Astrocyte of the cerebellum (primary cell): ENCODE measurements around the gene ADAMTSL3.

Experiments used
- DNase-seq: peaks from one replicate; pipeline ENCODE4 v3.0.0-alpha.2; 2011; ENCODE audit warnings: low read depth
- H3K4me3 ChIP-seq: 2 replicates; pipeline ENCODE4 v1.5.1; 2011; ENCODE audit warnings: mild to moderate bottlenecking, low read depth, low read length, moderate library complexity
- CTCF ChIP-seq: IDR thresholded peaks from 2 replicates; pipeline ENCODE4 v1.5.1; 2012; ENCODE audit warnings: low read length, low read depth, moderate library complexity, mild to moderate bottlenecking; ENCODE audit errors: missing control alignments
- in situ Hi-C: cut with HindIII; loops from 2 replicates; pipeline ENCODE4 v1.10.0; 2017; ENCODE audit warnings: low sequenced_read_pairs

Gene ADAMTSL3

GRCh38 chr15:83709811-83710210, 55.9 kb downstream of the ADAMTSL3 start:
- in situ Hi-C loops, result no loop called here
- no peak for TF ChIP-seq CTCF
- no peak for DNase-seq
- no peak overlapping the region for H3K4me3 ChIP-seq

- no peak overlapping the region for H3K4me3 ChIP-seq
- no peak for TF ChIP-seq CTCF
- in situ Hi-C loops, result no loop called here
- no peak for DNase-seq
Observed at GRCh38 chr15:83710452-83710851, 56.5 kb downstream of the ADAMTSL3 start.

GRCh38 chr15:83711236-83711635, 57.3 kb downstream of the ADAMTSL3 start:
- TF ChIP-seq CTCF, result no peak
- in situ Hi-C loops, result no loop called here

GRCh38 chr15:83713242-83713641, 59.3 kb downstream of the ADAMTSL3 start:
- TF ChIP-seq CTCF, result no peak
- no peak for DNase-seq
- no peak overlapping the region for H3K4me3 ChIP-seq
- in situ Hi-C loops, result no loop called here

More at GRCh38 chr15:83711236-83711635, 57.3 kb downstream of the ADAMTSL3 start:
- no peak for DNase-seq
- H3K4me3 ChIP-seq, result no peak overlapping the region

- TF ChIP-seq CTCF, result no peak
Observed at GRCh38 chr15:83714939-83715628, 61.2 kb downstream of the ADAMTSL3 start.

GRCh38 chr15:83716605-83717004, 62.7 kb downstream of the ADAMTSL3 start:
- H3K4me3 ChIP-seq, result no peak overlapping the region
- in situ Hi-C loops, result no loop called here
- no peak for DNase-seq
- no peak for TF ChIP-seq CTCF

More at GRCh38 chr15:83714939-83715628, 61.2 kb downstream of the ADAMTSL3 start:
- in situ Hi-C loops, result no loop called here
- DNase-seq, result no peak
- no peak overlapping the region for H3K4me3 ChIP-seq

- no peak for DNase-seq
- in situ Hi-C loops, result no loop called here
- H3K4me3 ChIP-seq, result no peak overlapping the region
- TF ChIP-seq CTCF, result no peak
Observed at GRCh38 chr15:83717010-83717409, 63.1 kb downstream of the ADAMTSL3 start.
